Type B pancreatic cell (in vitro differentiated cells): ENCODE data around the gene TMEM252. TPM values are rescaled to one million over a fixed set of nuclear protein-coding genes. Genes with fewer than 3 reads are reported as not detected.

Experiments
- DNase-seq: peaks from one replicate; pipeline ENCODE4 v3.0.0; 2021; ENCODE audit warnings: mixed read lengths; ENCODE audit not compliant: unreplicated experiment; ENCODE audit errors: extremely low spot score
- H3K27ac Mint-ChIP-seq: 2 replicates; pipeline ENCODE4 v1.8.0; 2021; ENCODE audit warnings: mild to moderate bottlenecking, mixed read lengths
- H3K27me3 Mint-ChIP-seq: 2 replicates; pipeline ENCODE4 v1.8.0; 2021; ENCODE audit warnings: mixed read lengths
- H3K36me3 Mint-ChIP-seq: 2 replicates; pipeline ENCODE4 v1.8.0; 2021; ENCODE audit warnings: mixed read lengths
- H3K4me1 Mint-ChIP-seq: one replicate; pipeline ENCODE4 v1.8.0; 2021; ENCODE audit warnings: mixed read lengths; ENCODE audit not compliant: unreplicated experiment
- H3K4me3 Mint-ChIP-seq: 2 replicates; pipeline ENCODE4 v1.8.0; 2021; ENCODE audit warnings: mild to moderate bottlenecking, mixed read lengths
- H3K9me3 Mint-ChIP-seq: 2 replicates; pipeline ENCODE4 v1.8.0; 2021; ENCODE audit warnings: mixed read lengths
- CTCF ChIP-seq: fragments of 200-600 bp; sonication (generic); conservative IDR thresholded peaks from 2 replicates; pipeline ENCODE4 v1.5.0; 2021; ENCODE audit warnings: antibody characterized with exemption, mild to moderate bottlenecking
- total RNA-seq: library from RNA; stranded (reverse); gene quantifications from 2 replicates; pipeline ENCODE4 v1.2.1, GENCODE V29; 2021; ENCODE audit warnings: low replicate concordance

The TMEM252 gene
- total RNA-seq, 1 donor from 2014 or later, result 0.80 TPM

GRCh38 chr9:68488126-68488525 is 52.6 kb downstream of the TMEM252 start:
- Mint-ChIP-seq H3K4me1 (no peaks in the 10 kb centered on the region), H3K4me3 (no peak overlapping the region), H3K9me3 (peaks cover 15% of the 10 kb centered on the region), H3K36me3 (peaks cover 12% of the 10 kb centered on the region), H3K27ac (no peak overlapping the region), H3K27me3 (no peaks in the 10 kb centered on the region)
- no peak for TF ChIP-seq CTCF
- no peak for DNase-seq

Other genes starting within 250 kb of the TMEM252 start
- gene FOXD4L3, start 238.0 kb downstream of the TMEM252 start, total RNA-seq, result not detected in 2 replicates
- 5.8 and 21.2 TPM in 2 replicates for gene PGM5, start 184.3 kb downstream of the TMEM252 start, total RNA-seq
- 9.8 and 19.4 TPM in 2 replicates for gene PIP5K1B, start 164.4 kb upstream of the TMEM252 start, total RNA-seq